Measurements from ENCODE around the gene ASAP3. TPM values are rescaled to one million over a fixed set of nuclear protein-coding genes. Genes with fewer than 3 reads are reported as not detected.

Gene ASAP3
- 15.7 and 25.5 TPM in 2 replicates for total RNA-seq

DNA sequence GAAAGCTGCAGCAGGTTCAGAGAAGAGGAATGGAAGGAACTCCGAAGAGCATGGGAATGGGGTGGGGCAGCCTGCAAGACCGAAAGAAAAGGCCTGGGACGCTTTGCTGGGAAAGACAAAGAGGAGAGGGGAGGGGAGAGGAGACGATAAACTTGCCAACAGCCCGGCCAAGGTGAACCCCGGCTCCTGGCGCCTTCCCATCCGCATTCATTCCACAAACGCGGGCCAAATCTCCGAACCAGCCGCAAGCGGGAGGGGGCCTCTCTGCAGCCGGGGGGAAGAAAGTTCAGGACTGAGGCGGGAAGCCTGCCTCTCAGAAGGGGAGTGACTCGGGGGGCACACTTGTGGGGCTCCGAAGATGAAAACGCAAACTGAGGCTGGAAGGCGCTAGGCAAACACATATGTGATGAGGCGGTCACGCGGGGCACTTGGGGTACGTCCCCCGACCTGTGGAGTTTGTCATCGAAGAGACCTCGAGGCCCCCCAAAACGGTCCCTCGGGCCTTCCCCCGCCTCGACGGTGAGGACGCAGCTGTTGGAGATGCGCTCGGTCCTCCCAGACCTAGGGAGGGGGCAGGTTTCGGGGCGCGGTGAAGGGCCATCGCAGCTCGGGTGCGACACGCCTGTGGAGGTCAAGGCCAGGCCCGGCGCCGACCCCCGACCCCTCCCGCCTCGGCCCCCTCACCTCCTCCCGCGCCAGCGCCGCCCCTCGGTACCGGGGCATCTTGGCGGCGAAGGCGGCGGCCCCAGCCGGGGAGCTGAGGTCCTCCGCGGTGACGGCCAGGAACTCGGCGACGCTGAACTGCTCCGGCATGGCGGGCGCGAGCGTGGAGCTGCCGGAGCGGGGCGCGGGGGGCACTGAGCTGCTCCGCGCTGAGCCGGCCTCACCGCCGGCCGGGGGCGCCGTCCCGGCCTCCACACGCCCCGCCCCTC lies at the start of gene ASAP3:
Gene ASAP3 (minus strand): TSS at position 859 of the 932 bp plus-strand sequence. CDS start 46 bp downstream, at position 813.
- DNase-seq: peak; percentile 35

DNA sequence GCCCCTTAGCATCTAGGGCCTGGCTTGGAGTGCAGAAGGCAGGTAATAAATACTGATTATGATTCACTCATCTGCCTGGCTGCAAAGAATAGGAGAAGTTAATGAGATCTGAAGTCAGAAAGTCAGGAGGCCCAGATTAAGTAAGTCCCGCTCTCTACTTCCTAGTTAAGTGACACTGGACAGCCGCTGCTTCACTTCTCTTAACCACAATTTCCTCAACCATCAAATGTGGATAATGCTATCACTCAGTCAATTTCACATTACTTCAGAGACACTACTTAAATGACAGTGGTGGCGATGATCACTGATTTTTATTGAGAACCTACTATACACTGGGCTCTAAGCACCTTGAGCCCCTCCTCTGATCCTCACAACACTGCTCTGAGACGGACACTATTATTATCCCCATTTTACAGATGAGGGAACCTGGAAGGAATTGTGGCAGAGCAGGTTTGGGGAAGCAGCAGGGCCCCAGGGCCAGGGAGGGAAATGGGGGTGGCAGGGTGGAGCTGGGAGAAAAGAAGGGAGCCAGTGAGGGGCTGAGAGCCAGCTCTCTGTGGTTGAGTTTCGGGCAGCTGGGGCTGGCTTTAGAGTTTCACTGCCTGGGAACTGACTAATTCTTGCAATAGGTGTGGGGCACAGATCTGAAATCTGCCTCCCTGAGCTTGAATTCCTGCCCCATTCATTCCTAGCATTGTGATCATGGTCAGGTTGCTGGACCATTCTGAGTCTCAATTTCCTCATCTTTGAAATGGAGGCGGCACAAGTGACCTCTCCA lies 49.5 kb upstream of the ASAP3 start:
- DNase-seq: no peak

DNA sequence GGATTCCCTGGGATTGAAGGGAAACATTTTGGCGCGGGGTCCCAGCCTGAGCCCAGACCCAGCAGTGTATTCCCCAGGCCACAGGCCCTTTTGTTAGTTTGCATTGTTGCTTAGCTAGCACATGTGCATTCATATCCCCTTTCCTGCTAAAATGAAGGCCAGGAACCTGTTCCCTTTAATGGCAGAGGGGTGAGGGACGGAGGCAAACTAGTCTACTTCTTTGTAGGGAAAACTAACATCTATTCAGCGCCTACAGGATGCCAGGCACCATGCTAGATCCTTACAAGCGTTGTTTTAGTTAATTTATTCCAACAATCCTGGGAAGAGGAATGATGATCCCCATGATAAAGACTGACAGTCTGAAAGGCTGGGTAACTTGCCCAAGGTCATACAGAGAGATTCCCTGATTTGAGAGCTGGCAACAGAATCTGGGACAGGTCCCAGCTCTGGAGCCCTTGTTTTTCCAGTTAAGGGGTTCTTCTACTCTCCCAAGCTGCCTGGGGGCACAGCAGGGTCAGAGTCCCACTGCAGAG lies 47.6 kb upstream of the ASAP3 start:
- no peak for DNase-seq

DNA sequence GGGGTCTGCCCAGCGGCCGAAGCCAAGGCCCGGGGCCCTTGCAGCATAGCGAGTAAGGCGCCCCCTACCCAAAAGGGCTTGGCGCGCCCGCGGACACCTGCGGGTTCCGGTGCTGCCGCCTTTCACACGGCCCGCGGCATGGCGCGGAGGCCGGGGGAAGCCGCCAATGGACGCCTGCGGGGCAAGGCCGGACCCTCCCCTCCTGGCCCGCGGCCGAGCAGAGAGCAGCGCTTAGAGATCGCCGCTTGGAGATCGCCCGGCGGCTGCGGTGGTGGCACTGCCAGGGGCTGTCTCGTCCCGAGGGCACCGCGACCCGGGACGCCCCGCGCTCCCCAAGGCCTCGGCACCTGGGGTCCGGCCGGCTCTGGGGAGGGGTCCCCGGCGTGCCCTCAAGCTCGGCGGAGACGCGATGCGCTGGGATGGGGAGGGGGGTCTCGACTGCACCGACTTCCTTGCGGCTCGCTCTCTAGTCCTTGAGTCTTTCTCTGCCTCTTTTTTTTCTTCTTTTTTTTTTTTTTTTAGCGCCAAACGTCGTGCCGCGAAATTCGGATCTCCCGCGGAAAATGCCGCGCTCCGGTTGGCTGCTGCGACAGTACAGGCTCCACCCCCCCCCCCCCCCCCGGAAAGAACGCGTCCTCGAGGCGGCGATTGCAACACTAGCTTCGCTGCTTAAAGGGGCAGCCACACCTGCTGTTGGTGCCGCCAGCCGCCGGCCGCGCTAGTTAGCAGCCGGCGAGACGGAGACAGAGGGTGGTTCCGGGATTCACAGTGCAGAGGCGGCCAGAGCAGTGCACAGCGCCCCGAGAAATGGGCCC lies 47.0 kb upstream of the ASAP3 start, which contains the start of gene E2F2:
Gene E2F2 (minus strand): TSS at position 487 of the 815 bp plus-strand sequence. CDS start 440 bp downstream, at position 47.
- DNase-seq: peak; percentile 83

DNA sequence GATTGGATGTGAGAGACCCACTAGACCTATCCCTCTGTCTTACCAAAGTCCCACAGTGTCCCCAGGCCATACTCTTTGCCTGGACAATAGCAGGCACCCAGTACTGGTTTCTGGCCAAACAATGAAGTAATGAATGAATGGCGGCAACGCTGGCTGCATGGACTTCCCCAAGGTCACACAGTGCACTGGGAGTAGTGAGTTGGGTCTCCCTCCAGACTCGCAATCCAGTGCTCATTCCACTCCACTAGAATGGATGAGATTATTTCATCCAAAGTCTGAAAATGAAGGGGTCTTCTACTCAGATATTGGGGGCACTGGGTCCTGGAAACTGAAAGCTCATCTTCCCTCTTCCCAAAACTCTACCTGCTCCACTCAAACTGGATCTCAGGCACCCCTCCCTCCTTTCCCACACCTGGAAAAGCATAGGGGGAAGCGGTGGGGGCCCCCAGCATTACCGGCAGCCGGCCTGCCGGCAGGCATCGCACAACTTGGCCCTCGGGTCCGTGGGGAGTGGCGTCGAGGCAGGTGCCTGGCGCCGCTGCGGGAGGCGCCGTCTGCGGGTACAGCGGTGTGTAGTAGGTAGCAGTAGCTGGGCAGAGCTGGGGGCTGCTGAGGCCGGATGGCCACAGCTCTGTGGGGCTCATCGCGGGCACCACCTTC lies 46.2 kb upstream of the ASAP3 start:
- no peak for DNase-seq

DNA sequence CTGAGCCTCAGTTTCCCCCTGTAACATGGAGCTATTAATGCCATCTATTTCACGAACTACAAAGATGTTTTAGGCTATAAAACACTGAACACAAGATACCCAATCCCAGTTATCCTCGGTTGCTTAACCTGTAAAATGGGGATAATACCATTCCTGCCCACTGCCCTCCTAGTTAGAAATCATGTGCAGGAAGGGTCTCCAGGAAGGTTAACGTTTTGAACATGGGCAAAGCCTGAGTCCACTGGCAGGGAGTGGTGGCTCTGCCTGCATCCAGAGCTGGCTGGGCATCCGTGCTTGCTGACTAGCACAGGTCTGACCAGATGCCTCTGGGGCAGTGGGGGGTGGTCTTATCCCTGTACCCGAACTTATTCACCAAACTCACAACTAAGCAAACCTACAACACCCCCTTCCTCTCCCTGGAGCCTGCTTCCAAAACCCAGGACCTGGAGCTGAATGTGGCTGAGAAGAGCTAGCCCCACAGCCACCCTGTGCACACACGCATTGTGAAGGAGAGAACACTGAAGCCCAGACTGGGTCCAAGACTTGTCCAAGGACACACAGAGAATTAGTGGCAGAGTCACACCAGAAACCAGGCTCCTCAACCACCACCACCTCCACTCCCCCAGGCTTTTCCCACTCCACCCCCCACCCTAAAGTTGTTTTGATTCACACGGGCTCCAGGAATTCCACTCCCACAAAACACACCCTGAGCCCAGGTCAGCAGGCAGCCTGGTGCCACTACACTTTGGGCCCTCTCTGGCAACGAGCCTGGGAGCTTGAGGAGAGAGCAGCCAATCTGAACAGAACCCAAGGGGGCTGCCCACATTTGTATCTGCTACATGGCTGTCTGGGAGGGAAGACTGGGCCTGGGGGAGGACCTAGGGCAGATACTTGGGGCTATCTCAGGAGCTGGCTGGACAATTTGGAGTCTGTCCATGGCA lies 45.4 kb upstream of the ASAP3 start:
- DNase-seq: no peak

DNA sequence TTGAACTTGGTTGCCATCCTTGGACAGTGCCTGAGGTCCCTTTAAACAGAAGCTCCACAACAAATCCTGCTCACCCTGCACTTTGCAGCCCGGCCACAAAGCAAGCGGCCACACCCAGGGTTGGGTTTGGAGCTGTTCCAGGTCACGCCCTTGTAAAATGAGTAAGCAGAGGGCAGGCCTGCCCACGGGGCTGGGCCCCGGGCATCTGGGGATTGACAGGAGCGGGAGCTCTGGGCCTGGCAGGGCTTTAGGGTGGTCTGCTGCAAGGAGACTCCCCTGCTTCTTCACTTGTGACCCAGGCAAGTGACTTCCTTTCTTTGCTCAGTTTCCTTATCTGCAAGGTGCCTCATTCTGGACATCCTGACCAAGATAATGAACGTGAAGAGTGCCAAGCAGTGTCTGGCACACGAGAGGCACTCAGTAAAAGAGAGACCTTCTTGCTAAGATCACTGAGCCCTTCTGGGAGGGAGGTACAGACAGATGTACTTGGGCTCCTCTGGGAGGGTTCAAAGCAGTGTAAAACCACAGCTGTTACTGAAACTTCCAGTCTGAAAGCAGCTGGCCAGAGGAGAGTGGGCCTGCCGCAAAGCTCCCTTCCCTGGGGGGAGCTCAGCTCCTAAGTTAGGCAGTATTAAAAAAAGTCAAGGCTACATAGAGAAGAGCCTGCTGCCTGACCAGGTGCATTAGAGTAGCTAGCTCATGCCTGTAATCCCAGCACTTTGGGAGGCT lies 44.4 kb upstream of the ASAP3 start:
- DNase-seq: peak; percentile 54

DNA sequence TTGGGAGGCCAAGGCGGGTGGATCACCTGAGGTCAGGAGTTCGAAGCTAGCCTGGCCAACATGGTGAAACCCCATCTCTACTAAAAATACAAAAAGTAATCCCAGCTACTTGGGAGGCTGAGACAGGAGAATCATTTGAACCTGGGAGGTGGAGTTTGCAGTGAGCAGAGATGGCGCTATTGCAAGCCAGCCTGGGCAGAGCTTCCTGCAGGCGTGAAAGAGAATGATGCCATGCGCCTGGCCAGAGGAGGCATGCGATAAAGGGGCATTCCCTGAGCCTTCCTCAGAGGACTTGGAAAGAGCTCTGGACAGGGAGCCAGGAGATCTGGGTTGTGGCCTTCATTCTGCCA lies 43.9 kb upstream of the ASAP3 start:
- no peak for DNase-seq

DNA sequence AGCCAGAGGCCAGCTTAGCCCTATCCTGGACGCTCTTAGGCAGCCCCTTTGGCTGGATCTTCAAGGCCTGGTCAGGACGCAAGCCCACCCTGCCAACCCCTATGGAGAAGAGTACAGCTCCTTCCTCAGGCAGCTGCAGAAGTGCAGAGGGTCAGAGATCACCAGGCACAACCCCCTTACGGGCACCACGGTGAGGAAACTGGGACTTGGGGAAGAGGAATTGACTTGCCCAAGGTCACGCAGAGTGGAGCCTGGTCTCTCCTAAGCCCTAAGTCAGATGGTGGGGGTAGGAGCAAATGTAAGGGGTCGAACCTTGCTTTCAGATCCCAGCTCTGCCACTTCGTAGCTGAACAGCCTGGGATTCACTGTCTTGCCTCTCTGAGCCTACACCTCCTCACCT lies 43.4 kb upstream of the ASAP3 start:
- no peak for DNase-seq

DNA sequence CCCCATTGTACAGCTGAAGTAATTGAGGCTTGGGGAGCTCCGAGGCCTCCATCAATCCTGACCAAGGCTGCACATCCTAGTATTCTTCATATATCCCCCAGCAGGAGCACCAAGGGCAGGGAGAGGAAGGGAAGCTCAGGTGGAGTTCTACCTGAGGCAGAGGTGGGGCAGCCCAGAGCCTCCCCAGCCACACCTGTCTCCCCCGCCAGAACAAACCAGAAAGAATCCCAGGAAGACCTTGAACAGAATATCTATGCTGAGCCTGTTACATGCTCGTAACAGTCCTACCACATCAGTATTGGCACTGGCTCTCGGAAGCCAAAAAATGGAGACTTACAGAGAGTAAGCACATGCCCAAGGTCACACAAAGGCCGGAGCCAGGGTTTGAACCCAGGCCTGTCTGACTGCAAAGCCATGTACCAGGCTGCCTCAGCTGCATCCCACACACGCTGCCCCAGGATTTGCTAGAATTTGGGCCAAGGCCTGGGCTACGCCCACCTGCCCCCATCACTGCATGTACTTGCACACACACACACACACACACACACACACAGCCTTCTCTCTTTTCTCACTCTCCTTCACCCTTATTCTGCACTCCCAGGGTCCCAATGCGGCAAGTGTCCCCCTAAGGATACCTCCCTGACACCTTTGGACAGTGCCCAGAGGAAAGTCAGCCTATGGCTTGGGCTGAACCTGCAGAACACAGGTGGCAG lies 42.5 kb upstream of the ASAP3 start:
- no peak for DNase-seq

DNA sequence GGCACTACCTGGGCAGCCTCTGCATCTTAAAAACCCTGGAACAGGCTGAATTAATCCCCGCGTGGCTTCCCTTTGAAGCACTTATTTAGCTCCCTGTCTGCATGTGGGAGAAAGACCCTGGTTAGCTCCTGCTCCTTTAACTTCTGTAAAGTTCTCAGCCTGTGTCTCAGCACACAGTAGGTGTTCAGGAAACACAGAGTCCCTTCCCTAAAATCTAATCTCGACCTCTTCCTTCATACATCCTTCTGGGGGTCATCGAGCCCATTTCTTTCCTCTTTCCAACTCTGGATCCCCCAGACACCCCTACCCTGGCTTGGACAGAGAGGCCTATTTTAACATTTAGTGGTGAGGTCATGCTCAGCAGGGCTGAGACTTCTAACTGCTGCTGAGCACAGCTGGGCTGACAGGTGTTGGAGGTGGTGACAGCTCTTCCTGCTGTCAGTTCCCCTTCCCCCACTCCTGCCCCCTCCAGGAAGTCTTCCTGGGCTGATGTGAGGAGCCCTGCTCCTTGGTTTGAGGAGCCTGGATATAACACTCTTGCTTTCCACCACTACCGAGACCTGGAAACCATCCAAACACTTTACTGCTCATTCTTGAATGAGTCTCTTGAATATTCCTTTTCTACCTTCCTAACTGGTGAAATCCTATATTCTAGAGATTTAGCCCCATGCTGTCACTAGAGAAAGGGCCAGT lies 41.7 kb upstream of the ASAP3 start:
- no peak for DNase-seq

DNA sequence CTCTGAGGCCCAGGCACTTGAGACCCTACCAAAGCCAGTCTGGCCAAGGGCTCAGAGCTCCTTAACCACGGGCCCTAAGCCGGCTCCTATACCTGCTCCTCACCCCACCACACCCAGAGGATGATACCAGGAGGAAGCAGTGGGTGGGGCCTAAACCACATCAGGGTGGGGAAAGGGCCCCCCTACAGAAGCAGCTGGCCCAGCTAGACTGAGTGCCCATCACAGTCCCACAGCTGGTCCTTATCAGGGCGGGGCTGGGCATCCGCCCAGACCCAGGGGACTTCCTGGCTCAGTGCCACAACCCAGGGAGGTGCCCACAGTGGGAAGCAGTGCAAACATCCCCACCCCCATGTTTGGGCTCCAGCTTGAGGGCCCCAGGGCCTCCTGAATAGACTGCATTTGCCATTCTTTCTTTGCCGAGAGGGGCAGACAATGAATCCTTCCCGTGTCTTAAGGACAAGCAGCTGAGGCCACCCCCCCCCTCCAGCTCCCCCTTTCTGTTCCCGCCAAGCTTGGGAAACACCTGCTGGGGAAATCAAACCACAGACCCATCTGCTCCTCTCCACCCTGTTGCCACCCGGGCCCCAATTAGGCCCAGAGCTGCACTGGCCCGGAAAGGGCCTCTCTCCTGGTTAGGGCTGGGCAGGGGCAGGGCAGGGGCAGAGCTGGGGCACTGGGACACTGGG lies 40.9 kb upstream of the ASAP3 start:
- DNase-seq: peak; percentile 34

DNA sequence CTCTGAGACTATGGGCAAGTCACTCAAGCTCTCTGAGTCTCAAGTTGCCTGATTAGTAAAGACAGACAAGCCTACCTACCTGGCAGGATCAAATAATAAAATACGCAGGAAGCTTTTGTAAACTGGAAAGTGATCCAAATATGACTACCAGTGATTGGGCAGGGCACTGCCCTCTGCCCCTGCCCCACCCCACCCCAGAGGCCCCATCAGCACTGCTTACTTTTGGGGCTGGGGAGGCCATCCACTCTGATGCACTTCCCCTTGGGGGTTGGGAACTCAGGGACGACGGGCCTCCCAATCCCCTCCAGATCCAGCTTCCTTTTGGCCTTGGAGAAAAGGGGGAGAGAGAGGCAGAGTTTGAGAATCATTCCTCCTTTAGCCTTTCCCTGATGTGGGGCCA lies 40.2 kb upstream of the ASAP3 start:
- no peak for DNase-seq

DNA sequence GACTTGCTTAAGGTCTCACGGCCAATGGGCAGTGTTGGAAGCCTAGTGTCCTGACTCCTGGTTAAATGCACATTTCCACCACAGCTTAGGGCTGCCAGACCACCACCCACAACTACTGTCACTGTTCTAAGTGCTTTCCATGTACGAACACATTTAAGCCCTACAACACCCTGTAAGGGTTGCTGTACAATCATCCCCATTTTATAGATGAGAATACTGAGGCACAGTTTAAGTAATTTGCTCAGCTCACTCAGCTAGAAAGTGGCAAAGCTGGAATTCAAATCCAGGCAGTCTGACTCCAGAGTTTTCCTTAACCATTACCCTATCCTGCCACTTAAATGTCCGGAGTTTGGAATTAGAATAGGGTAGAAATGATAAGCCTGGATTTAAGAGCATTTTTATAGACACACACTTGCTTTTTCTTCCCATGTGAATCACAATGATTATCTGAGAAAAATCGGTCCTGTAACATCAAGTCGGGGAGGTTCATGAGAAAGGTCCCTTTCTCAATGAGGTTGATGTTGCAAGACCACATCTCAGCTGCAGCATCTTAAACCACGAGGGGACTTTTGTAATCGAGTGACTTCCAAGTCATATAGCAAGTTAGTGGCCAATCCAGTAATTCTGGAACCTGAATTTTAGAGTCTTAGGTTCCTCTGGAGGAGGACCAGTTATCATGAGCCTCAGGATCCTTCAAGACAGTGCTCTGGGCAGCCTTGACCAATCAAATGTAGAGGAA lies 38.4 kb upstream of the ASAP3 start:
- DNase-seq: no peak

DNA sequence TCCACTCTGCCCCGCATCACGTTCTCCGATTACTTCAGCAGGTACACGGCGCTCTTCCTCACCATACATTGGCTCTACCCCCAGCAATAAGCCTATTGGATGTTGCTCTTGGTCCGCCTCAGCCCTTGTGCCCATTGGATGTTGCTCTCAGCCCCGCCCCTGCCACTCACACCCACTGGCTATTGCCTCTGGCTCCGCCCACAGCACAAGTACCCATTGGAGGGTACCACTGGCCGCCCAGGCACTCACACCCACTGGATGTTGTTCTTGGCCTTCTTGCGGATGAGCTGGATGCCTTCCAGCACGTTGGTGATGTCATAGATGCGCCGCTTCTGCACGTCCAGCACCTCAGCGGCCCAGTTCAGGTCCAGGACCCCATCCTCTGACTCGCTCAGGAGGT lies 37.6 kb upstream of the ASAP3 start:
- DNase-seq: no peak

DNA sequence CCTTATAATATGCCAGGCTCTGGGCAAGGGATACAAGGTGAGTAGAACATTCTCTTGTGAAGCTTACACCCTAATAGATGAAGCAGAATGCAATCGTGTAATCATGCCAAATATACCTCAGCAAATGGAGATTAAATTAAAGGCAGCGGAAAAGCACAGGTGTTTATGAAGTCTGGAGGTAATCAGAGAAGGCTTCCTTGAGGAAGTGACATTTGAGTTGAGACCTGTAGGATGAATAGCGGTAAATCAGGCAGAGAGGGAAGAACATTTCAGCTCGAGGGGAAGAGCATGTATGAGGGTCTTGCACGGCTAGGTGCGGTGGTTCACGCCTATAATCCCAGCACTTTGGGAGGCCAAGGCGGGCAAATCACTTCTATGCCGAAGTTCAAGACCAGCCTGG lies 33.6 kb upstream of the ASAP3 start:
- no peak for DNase-seq

DNA sequence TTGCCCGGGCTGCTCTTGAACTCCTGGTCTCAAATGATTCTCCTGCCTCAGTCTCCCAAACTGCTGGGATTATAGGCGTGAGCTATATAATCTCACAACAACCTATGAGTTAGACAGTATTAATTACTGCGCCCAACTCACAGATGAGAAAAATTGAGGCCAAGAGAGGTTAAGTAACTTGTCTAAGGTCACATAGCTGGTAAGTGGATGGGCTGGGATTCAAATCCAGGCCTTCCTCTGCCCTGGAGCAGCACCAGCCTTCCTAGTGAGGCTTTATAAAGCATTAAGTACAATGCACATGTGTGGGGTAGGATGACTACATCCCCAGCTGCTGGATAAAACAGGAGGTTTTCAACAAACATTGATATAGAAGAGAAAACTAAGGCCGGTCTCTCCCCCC lies 31.9 kb upstream of the ASAP3 start:
- DNase-seq: no peak
